HepG2 (cell line): ENCODE measurements around the gene CHD9. TPM values are rescaled to one million over a fixed set of nuclear protein-coding genes. Genes with fewer than 3 reads are reported as not detected.
A peak's percentile ranks its signal among the peaks of the same experiment; 100 is the strongest.

Source experiments
- BHLHE40 ChIP-seq: IDR thresholded peaks from 2 replicates; pipeline ENCODE4 v1.6.1; 2011; ENCODE audit warnings: low read length, improper control_type of control experiment
- CEBPG ChIP-seq: IDR thresholded peaks from 2 replicates; pipeline ENCODE4 v1.6.1; 2016
- EED ChIP-seq: sonication (generic); formaldehyde crosslinking; IDR thresholded peaks from 2 replicates; pipeline ENCODE4 v1.5.0; 2020; ENCODE audit warnings: mild to moderate bottlenecking, missing genetic modification reagents
- EZH2 ChIP-seq: conservative IDR thresholded peaks from 2 replicates; pipeline ENCODE4 v1.6.1; 2012; ENCODE audit warnings: mild to moderate bottlenecking, low read depth, low read length, moderate library complexity
- GATA4 ChIP-seq: sonication (generic); IDR thresholded peaks from 2 replicates; pipeline ENCODE4 v1.6.1; 2016; ENCODE audit warnings: antibody characterized with exemption, low read depth, borderline replicate concordance
- HDAC6 ChIP-seq: fragments of 200-600 bp; sonication (generic); IDR thresholded peaks from 2 replicates; pipeline ENCODE4 v1.7.0; 2017; ENCODE audit warnings: mild to moderate bottlenecking, antibody characterized with exemption, low read length, low read depth
- KMT2B ChIP-seq: IDR thresholded peaks from 2 replicates; pipeline ENCODE4 v1.6.1; 2016; ENCODE audit warnings: missing genetic modification reagents, missing compliant biosample characterization
- PHF5A ChIP-seq: IDR thresholded peaks from one replicate; pipeline ENCODE4 v1.6.1; 2018; ENCODE audit warnings: low read depth, missing genetic modification reagents; ENCODE audit not compliant: unreplicated experiment
- PLSCR1 ChIP-seq: sonication (generic); formaldehyde crosslinking; IDR thresholded peaks from 2 replicates; pipeline ENCODE4 v1.5.0; 2020; ENCODE audit warnings: missing genetic modification reagents, mild to moderate bottlenecking, borderline replicate concordance
- PTBP1 ChIP-seq: fragments of 200-400 bp; formaldehyde crosslinking; IDR thresholded peaks from 2 replicates; pipeline ENCODE4 v1.6.1; 2018; ENCODE audit warnings: low read length, low read depth; ENCODE audit not compliant: poor library complexity, severe bottlenecking
- RXRA ChIP-seq: sonication (generic); formaldehyde crosslinking; IDR thresholded peaks from 2 replicates; pipeline ENCODE4 v1.5.1; 2020; ENCODE audit warnings: missing genetic modification reagents
- SNRNP70 ChIP-seq: fragments of 200-400 bp; formaldehyde crosslinking; IDR thresholded peaks from 2 replicates; pipeline ENCODE4 v1.6.1; 2017; ENCODE audit warnings: mild to moderate bottlenecking, low read depth, low read length, moderate library complexity
- TCF12 ChIP-seq, 2 experiments: fragments of 450-650 bp in 1 of 2; sonication (generic) in 1 of 2; formaldehyde crosslinking in 1 of 2; IDR thresholded peaks; 2 replicates each; pipeline versions ENCODE4 v1.6.1 to v1.8.0; 2017 to 2022; ENCODE audit warnings: antibody characterized with exemption in 1 of 2, mild to moderate bottlenecking in 1 of 2, missing genetic modification reagents in 1 of 2, moderate library complexity in 1 of 2
- TFE3 ChIP-seq: IDR thresholded peaks from 2 replicates; pipeline ENCODE4 v1.6.1; 2016
- ZFP91 ChIP-seq: sonication (generic); formaldehyde crosslinking; IDR thresholded peaks from 2 replicates; pipeline ENCODE4 v1.9.0; 2022; ENCODE audit warnings: missing genetic modification reagents, mild to moderate bottlenecking, borderline replicate concordance
- ZKSCAN1 ChIP-seq: fragments of 150-350 bp; IDR thresholded peaks from 2 replicates; pipeline ENCODE4 v1.6.1; 2014; ENCODE audit warnings: low read length
- ZNF101 ChIP-seq: sonication (generic); formaldehyde crosslinking; IDR thresholded peaks from 2 replicates; pipeline ENCODE4 v1.4.0; 2020; ENCODE audit warnings: mild to moderate bottlenecking, low read depth, missing genetic modification reagents, borderline replicate concordance
- ZNF367 ChIP-seq: sonication (generic); formaldehyde crosslinking; IDR thresholded peaks from 2 replicates; pipeline ENCODE4 v1.4.0; 2020; ENCODE audit warnings: missing genetic modification reagents, borderline replicate concordance
- ZNF510 ChIP-seq: sonication (generic); formaldehyde crosslinking; IDR thresholded peaks from 2 replicates; pipeline ENCODE4 v1.4.0; 2020; ENCODE audit warnings: low read depth, mild to moderate bottlenecking, missing genetic modification reagents
- ZNF567 ChIP-seq: sonication (generic); formaldehyde crosslinking; IDR thresholded peaks from 2 replicates; pipeline ENCODE4 v1.8.1; 2023; ENCODE audit warnings: mild to moderate bottlenecking, missing genetic modification reagents, borderline replicate concordance
- ZNF770 ChIP-seq: sonication (generic); formaldehyde crosslinking; IDR thresholded peaks from 2 replicates; pipeline ENCODE4 v1.5.0; 2020; ENCODE audit warnings: mild to moderate bottlenecking, missing genetic modification reagents
- polyA plus RNA-seq, 8 experiments: library from polyadenylated mRNA; depleted of rRNA in 3 of 8; stranded (reverse) in 7 of 8; unstranded in 1 of 8; fragments of >200 nt; fragmentation: Illumina TruSeq in 4 of 8; extraction: Trizol in 4 of 8; gene quantifications; 2 replicates each; pipeline versions ENCODE4 v1.2.1 to v1.2.3, GENCODE V29; 2011 to 2016; ENCODE audit warnings: low read depth in 4 of 8, missing spikeins in 1 of 8, mixed read lengths in 1 of 8; ENCODE audit not compliant: insufficient read depth in 1 of 8
- total RNA-seq, 5 experiments: library from RNA; depleted of rRNA; stranded (reverse); fragments of >200 nt; fragmentation: Illumina TruSeq; extraction: Trizol; gene quantifications; 2 replicates each; pipeline ENCODE4 v1.2.3, GENCODE V29; 2016; ENCODE audit warnings: low read depth in 1 of 5

Gene CHD9
- total and polyA plus RNA-seq, 2 of the 13 experiments (the other 11 are each of a cell fraction or from before 2014, with no cell fraction given) = 23.4 to 27.7 TPM

- no peak for TF ChIP-seq TFE3
- no peak for TF ChIP-seq ZNF770 (CRISPR knock-in tag)
- TF ChIP-seq SNRNP70 = no peak
- no peak for TF ChIP-seq GATA4
- peak; percentile 64; the same call in 1 of the 2 replicates for TF ChIP-seq BHLHE40
- no peak for TF ChIP-seq PLSCR1 (CRISPR knock-in tag)
- no peak for TF ChIP-seq EZH2
- TF ChIP-seq ZKSCAN1 = no peak
- no peak; the same call in 1 of the 2 replicates for TF ChIP-seq ZNF367 (CRISPR knock-in tag)
- no peak; the same call in 1 of the 2 replicates for TF ChIP-seq ZFP91
- TF ChIP-seq KMT2B (CRISPR knock-in tag) = 0 out of 2 replicates have a peak, but pooled peaks have one; percentile 68
- 0 out of 2 replicates have a peak, but pooled peaks have one; percentile 75 for TF ChIP-seq ZNF510 (CRISPR knock-in tag)
- no peak for TF ChIP-seq ZNF567 (CRISPR knock-in tag)
- TF ChIP-seq TCF12 (IDR thresholded peaks at IDR 0.05) = no peak
- no peak for TF ChIP-seq TCF12 (CRISPR knock-in tag; IDR thresholded peaks at IDR 0.05)
- no peak for TF ChIP-seq HDAC6
- no peak; the same call in 1 of the 2 replicates for TF ChIP-seq RXRA (CRISPR knock-in tag)
- TF ChIP-seq ZNF101 (CRISPR knock-in tag) = no peak
- no peak for TF ChIP-seq PTBP1
- no peak for TF ChIP-seq PHF5A
- TF ChIP-seq EED (CRISPR knock-in tag) = no peak; the same call in 1 of the 2 replicates
- TF ChIP-seq CEBPG (CRISPR knock-in tag) = no peak
Measured at GRCh38 chr16:53131363-53132071, 76.7 kb downstream of the CHD9 start (continued).
